ENCODE results near the gene DNAL4.
"Not testable (repeated sequence)": the region's sequence is repeated elsewhere in the genome, so short reads cannot be mapped to it uniquely, and the experiment has no call there.

The DNAL4 gene

DNA sequence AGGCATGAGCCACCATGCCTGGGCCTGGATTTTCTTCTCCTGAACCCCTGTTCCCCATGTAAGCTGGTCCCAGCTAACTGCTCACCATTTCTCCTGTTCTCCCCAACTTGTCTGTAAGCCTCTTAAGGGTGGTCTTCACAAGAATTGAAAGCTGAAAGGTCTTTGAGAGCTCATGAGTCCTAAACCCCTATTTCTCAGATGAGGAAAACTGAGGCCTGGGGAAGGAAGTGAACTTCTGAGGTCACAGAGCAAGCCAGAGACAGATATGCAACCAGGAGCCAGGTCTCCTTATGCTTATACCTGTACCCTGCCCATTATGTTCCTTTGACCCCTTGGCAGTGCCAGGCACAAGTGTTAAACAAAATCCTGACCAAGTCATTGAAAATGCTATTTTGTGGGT, 33.6 kb upstream of the DNAL4 start:
- DNase-seq (ENCODE audit: low spot score): no peak

DNA sequence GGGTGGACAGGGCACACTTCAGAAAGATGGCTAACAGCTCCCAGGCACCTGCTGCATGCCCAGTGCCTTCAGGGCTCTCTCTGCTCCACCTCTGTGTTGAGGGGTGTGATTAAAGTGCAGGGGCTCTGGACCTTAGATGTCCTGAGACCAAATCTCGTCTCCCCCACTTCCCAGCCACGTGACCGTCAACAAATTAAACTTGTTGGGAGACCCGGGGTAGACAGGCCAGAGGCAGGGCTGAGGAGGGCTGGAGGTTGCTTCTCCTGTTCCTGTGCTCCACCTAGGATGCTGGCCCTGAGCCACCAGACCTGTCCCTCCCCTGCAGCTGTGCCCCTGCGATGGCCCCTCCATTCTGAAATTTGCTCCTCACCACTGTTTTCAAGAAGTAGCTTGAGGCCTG, 32.9 kb upstream of the DNAL4 start:
- DNase-seq (ENCODE audit: low spot score): no peak

GRCh38 chr22:38826386-38826785, 32.4 kb upstream of the DNAL4 start:
- DNase-seq (ENCODE audit: low spot score): no peak

DNA sequence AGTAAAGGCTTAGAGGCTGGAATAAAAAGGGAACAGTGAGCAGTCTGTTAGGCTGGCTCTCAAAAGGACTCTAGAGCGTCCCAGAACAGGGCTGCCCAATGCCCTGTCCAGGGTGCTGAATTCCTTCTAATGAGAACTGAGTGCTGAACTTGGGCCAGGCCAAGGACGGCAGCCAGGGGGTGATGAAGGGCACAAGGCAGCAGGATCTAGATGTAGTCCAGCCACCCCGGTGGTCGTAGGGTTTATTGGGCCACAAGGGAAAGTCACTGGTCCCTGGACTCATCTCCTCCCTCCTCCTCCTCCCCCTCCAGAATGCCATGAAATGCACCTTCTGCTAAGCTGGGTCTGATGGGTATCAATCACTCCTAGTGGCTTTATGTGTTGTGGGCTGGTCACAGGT, 30.6 kb upstream of the DNAL4 start:
- DNase-seq (ENCODE audit: low spot score): peak; percentile 83

DNA sequence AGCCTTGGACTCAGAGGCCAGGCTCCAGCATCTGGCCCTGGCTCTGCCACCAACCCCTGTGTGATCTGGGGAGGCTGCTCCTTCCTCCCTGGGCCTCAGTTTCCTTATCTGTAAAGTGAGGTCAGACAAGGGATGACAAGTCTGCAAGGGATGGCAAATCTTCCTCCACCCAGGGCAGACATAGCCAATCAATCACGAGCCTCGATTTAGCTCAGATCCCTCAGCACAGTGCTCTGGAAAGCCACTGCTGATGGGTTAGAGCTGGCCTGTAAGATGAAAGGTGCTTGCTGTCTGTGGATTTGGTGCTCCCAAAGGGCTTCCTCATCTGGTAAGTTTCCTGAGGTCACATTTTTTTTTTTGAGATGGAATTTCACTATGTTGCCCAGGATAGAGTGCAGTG, 29.7 kb upstream of the DNAL4 start:
- DNase-seq (ENCODE audit: low spot score): no peak

DNA sequence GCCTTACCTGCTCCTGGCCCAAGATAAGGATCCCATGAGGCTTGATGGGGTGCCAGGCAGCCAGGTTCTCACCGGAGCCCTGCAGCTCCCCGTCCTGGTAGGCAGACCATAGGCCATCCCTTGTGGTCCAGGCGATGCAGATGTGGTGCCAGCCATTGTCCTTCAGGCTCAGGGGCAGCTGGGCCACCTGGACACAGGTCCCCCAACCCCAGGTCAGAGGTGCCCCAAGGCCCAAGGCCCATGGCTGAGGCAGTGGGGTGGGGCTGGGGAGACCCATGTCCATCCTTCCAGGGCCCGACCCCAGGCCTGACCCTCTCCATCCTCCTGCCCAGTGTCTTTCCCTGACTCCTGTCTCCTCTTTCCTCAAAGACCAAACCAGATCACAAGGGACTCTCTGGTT, 29.1 kb upstream of the DNAL4 start:
- no peak for DNase-seq (ENCODE audit: low spot score)

GRCh38 chr22:38820020-38820419, 26.1 kb upstream of the DNAL4 start:
- no peak for DNase-seq (ENCODE audit: low spot score)

- no peak for DNase-seq (ENCODE audit: low spot score)
Measured at GRCh38 chr22:38819387-38819940, 25.5 kb upstream of the DNAL4 start.

DNA sequence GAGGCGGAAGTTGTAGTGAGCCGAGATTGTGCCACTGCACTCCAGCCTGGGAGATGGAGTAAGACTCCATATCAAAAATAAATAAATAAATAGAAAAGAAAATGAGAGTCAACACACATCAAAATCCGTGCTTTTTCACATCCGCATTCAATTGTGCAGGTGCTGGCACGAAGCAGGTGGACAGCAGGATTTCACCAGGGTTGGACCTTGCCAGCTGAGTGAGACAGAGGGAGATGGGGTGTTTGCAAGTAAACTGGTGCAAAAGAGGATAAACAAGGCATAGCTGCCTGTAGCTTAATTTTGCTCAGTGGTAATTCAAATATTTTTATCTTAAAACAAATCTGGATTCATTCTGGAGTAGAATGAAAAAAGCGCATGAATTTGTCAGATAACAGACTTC, 23.3 kb upstream of the DNAL4 start:
- no peak for DNase-seq (ENCODE audit: low spot score)

DNA sequence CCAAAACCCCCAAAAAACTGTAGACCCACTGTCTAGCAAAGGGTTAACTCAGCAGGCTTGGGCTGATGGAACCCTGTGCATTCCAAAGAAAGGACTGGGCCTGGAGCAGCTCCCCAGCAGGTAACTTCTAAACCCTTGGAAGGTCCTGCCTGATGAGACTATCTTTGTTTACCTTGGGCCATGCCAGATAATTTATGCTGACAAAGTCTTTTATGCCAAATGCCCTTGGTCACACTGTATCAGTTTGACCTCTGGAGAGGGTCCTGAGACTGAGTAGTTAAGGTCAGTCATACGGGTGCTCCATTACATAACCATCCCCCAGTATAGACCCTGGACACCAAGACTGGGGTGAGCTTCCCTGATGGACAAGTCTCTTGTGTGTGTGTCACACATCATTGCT, 21.9 kb upstream of the DNAL4 start:
- no peak for DNase-seq (ENCODE audit: low spot score)

GRCh38 chr22:38811241-38811640, 17.3 kb upstream of the DNAL4 start:
- DNase-seq (ENCODE audit: low spot score): no peak

- DNase-seq (ENCODE audit: low spot score): not testable (repeated sequence)
Measured at GRCh38 chr22:38805041-38805593, 11.2 kb upstream of the DNAL4 start.

DNA sequence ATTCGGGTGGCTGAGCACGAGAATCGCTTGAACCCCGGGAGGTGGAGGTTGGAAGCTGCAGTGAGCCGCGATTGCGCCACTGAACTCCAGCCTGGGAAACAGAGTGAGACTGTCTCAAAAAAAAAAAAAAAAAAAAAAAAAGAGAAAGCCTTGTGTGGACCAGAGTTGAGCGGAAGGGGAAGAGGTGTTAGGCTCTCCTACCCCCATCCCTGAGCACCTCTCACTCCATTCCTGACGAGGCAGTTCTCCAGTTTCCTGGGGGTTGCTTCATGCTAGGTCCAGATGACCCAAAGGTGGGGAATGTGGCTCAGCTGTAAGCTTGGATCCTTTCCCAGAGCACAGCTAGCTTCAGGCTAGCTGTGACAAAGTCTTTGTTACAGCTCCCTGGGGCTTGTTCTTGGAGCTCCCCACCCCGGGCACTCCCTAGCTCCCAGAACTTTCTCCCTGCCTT, 8.8 kb upstream of the DNAL4 start:
- peak; percentile 63 for DNase-seq (ENCODE audit: low spot score)

- DNase-seq (ENCODE audit: low spot score): no peak
Measured at GRCh38 chr22:38799265-38800002, 5.5 kb upstream of the DNAL4 start.

DNA sequence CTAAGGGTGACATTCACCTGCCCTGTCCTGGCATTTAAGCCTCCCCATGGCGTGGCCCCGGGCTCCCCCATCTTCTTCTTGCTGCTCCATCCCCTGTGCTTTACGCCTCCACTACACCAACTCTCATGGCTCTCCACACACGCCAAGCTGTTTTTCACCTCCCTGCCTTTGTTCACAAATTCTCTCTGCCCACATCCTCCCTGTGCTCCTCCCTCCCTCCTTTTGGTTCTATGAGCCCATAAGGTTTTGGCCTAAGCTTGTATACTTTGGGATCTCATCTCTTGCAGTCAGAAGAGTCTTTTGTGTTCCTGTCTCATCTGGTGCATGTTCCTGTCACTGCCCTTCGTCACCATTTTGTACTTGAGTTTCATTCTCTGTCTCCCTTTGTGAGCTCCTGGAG, 4.6 kb upstream of the DNAL4 start:
- no peak for DNase-seq (ENCODE audit: low spot score)

- no peak for DNase-seq (ENCODE audit: low spot score)
Measured at GRCh38 chr22:38796262-38796957, 2.5 kb upstream of the DNAL4 start.

- no peak for DNase-seq (ENCODE audit: low spot score)
Measured at GRCh38 chr22:38795569-38795968, 1.6 kb upstream of the DNAL4 start.

- no peak for DNase-seq (ENCODE audit: low spot score)
Measured at GRCh38 chr22:38793317-38793716, 626 bp downstream of the DNAL4 start.

DNA sequence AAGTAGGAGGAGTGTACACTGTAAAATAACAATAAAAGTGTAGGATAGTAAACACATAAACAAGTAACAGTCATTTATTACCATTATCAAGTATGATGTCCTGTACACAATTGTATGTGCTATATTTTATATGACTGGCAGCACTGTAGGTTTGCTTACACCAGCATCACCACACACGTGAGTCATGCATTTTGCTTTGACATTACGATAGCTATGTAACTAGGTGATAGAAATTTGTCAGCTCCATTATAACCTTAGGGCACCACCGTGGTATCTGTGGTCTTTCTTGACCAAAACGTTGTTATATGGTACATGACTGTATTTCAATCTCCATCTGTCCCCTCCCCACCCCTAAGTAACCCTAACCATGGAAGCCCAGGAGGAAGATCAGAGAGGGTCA, 1.1 kb downstream of the DNAL4 start:
- peak; percentile 61 for DNase-seq (ENCODE audit: low spot score)

DNA sequence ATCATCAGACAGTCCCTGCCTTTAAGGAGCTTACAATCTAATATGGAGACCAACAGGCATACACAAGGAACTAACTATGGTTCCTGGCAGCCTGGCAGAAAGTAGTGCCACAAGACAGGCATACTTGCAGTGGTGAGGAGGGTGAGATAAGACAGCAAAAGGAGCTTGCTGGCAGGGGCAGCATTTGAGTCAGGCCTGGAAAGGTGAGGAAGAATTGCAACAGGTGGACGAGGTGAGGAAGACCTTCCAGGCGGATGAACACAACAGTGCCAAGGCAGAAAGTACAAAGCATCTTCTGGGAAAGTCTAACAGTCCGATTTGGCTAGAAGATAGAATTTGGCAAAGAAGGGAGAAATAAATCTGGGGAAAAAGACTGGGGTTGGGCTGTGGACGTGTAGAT, 4.3 kb downstream of the DNAL4 start:
- DNase-seq (ENCODE audit: low spot score): no peak

GRCh38 chr22:38788846-38789245, 5.1 kb downstream of the DNAL4 start:
- DNase-seq (ENCODE audit: low spot score): no peak

DNA sequence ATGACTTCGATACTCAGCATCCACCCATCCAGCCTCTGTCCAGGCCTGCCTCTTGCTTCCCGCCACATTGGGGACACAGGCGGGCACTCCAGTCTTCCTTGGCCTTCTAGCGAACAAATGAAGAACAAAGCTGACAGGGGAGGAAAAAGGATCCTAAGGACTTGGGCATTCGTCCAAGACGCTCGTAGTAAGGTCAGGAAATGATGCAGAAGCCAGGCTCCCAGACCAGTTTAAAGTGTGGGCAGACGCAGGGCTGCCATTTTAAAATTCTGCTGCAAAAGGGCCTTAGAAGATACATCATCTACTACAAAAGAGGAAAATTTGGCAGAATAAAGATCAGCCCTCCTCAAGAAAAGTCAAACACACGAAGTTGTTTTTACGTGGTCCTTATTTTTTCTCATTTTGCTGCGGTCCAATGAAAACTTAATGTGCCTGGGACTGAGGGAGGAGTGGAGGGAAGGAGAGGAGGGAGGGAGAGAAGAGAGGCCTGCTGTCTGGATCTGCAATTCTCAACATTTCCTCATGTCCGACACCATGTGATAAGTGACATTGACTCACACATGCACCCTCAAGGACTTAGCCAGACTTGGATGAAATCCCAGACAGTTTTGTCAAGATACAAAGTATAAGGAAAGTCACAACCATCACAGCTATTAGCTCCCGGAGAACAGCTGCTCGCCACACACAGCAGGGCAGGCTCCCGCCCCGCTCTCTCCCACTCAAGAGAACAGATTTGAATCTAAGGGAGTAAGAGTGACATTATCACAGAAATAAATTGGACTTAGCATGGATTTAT, 5.7 kb downstream of the DNAL4 start:
- peak; percentile 34 for DNase-seq (ENCODE audit: low spot score)
